DOHH2 (cell line): ENCODE measurements around the gene CUBN.

Experiments used
- H3F3A ChIP-seq: fragments of 200-600 bp; sonication (generic), shearing (Covaris generic); 2 replicates; pipeline ENCODE4 v1.6.0; 2016; ENCODE audit warnings: antibody characterized with exemption, mild to moderate bottlenecking; ENCODE audit not compliant: control insufficient read depth, insufficient read depth
- H3K27ac ChIP-seq: fragments of 200-600 bp; sonication (generic); 2 replicates; pipeline ENCODE4 v1.5.1; 2014; ENCODE audit warnings: low read depth, mild to moderate bottlenecking, low read length, moderate library complexity
- H3K27me3 ChIP-seq: fragments of 200-600 bp; sonication (generic); 2 replicates; pipeline ENCODE4 v1.6.1; 2014; ENCODE audit warnings: mild to moderate bottlenecking, low read length, mixed read lengths; ENCODE audit not compliant: control insufficient read depth
- H3K36me3 ChIP-seq: fragments of 200-600 bp; sonication (generic); 2 replicates; pipeline ENCODE4 v1.6.1; 2014; ENCODE audit warnings: mild to moderate bottlenecking, low read length, moderate library complexity, mixed read lengths; ENCODE audit not compliant: control insufficient read depth
- H3K4me1 ChIP-seq: fragments of 200-600 bp; sonication (generic); 2 replicates; pipeline ENCODE4 v1.6.1; 2014; ENCODE audit warnings: mild to moderate bottlenecking, low read length, mixed read lengths; ENCODE audit not compliant: control insufficient read depth
- H3K4me2 ChIP-seq: fragments of 200-600 bp; sonication (generic); 2 replicates; pipeline ENCODE4 v1.6.0; 2014; ENCODE audit warnings: mild to moderate bottlenecking, low read length, moderate library complexity
- H3K4me3 ChIP-seq: fragments of 200-600 bp; sonication (generic); 2 replicates; pipeline ENCODE4 v1.5.1; 2014; ENCODE audit warnings: mild to moderate bottlenecking, low read length, mixed read lengths
- H3K79me2 ChIP-seq: fragments of 200-600 bp; sonication (generic); 2 replicates; pipeline ENCODE4 v1.6.1; 2014; ENCODE audit warnings: mild to moderate bottlenecking, low read length, mixed read lengths; ENCODE audit not compliant: control insufficient read depth
- H3K9me2 ChIP-seq: fragments of 200-600 bp; sonication (generic); replicated peaks from 2 replicates; pipeline ENCODE4 v1.6.1; 2014; ENCODE audit warnings: mild to moderate bottlenecking, low read length, mixed read lengths; ENCODE audit not compliant: control insufficient read depth
- H3K9me3 ChIP-seq: fragments of 200-600 bp; sonication (generic); 2 replicates; pipeline ENCODE4 v1.6.1; 2014; ENCODE audit warnings: antibody characterized with exemption, low read length, mixed read lengths; ENCODE audit not compliant: control insufficient read depth, insufficient read depth
- H4K20me1 ChIP-seq: fragments of 200-600 bp; sonication (generic); 2 replicates; pipeline ENCODE4 v1.6.0; 2014; ENCODE audit warnings: low read depth, mild to moderate bottlenecking, antibody characterized with exemption, low read length, moderate library complexity; ENCODE audit not compliant: control insufficient read depth, insufficient read depth
- CTCF ChIP-seq: fragments of 200-600 bp; sonication (generic); IDR thresholded peaks from one replicate; pipeline ENCODE4 v1.5.1; 2014; ENCODE audit warnings: antibody characterized with exemption, mild to moderate bottlenecking, low read depth, low read length; ENCODE audit not compliant: poor library complexity, severe bottlenecking
- EZH2phosphoT487 ChIP-seq: fragments of 200-600 bp; sonication (generic); IDR thresholded peaks from 2 replicates; pipeline ENCODE4 v1.6.1; 2017; ENCODE audit warnings: borderline replicate concordance, mild to moderate bottlenecking, antibody characterized with exemption, low read length, moderate library complexity, mixed read lengths

Gene CUBN

DNA sequence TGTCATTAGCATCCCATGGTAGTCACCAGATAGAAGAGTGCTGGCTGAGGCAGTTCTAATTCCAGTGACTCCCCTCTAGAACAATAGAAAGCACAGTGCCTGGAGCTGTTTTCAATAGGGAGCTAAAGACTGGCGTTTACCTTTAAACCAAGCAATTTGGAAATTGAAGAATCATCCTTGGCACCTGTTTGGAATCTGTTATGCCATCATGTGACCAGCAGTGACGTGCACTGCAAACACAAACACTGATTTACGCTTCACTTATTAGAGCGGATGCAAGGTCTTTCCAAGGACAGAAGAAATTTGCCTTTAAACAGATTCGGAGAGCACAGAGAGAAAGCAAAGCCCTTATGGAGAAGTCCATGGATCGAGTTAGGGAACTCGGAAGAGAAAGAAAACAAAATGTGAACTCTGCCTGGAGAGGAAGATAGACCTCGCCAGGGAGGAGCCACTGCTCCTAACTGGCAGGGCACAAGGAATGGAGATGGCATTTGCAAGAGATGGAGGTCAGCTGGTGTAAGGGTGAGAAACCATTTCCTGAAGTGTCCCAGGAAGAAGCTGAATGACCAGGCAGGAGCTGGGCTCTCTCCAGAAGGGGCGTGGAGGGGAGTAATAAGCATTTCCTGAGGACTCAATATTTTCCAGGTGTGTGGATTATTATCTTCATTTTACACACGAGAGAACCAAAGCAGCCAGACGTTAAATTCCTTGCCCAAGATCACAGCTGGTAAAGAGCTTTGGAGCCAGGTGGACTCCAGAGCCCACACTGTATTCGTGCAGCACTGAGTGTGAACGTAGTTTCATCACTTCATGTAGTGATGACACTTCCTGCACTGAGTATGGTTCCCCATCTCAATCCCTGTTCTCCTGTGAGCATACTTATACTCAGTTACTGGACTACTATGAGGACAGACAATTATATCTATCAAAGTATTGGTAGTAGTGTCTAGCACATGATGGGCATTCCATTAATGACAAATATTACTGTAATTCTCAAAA is 97.7 kb downstream of the CUBN start:
- no peak overlapping the region for H3K4me2 ChIP-seq
- H3K9me3 ChIP-seq, result no peaks in the 10 kb centered on the region
- no peaks in the 10 kb centered on the region for H3K36me3 ChIP-seq
- H3K27me3 ChIP-seq, result no peaks in the 10 kb centered on the region
- no peak for TF ChIP-seq CTCF
- no peak for TF ChIP-seq EZH2phosphoT487
- H3K4me1 ChIP-seq, result no peaks in the 10 kb centered on the region
- H3K79me2 ChIP-seq, result no peaks in the 10 kb centered on the region
- H3F3A ChIP-seq, result no peaks in the 10 kb centered on the region
- no peak overlapping the region for H3K4me3 ChIP-seq
- no peaks in the 10 kb centered on the region for H3K9me2 ChIP-seq
- H4K20me1 ChIP-seq, result no peaks in the 10 kb centered on the region
- no peak overlapping the region for H3K27ac ChIP-seq

DNA sequence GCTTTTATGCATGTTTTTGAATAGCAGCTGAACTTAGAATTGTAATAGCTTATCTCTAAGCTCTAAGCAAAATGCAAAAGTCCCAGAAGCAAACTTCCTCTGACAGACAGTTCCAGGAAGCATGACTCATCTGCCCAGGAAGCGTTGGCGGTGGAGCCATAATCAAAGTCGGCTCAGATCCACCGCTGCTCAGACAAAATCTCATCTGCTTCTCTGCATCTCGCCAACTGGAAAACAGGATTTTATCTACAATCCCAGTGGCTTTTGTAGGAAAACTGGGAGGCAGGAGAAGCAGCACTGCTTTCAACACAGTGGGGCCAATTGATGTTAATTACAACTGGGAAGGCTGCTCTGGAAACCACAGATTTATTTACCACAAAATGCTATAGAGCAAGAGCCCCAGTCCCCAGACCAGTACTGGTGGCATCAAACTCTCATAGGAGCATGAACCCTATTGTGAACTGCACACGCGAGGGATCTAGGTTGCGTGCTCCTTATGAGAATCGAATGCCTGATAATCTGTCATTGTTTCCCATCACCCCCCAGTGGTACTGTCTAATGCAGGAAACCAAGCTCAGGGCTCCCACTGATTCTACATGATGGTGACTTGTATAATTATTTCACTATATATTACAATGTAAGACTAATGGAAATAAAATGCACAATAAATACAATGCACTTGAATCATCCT is 99.9 kb downstream of the CUBN start:
- no peak overlapping the region for H3K4me2 ChIP-seq
- H3K27ac ChIP-seq, result no peak overlapping the region
- no peaks in the 10 kb centered on the region for H3K27me3 ChIP-seq
- no peak overlapping the region for H3K4me3 ChIP-seq
- no peaks in the 10 kb centered on the region for H3K4me1 ChIP-seq
- no peaks in the 10 kb centered on the region for H3F3A ChIP-seq
- no peak for TF ChIP-seq EZH2phosphoT487
- no peak for TF ChIP-seq CTCF
- no peaks in the 10 kb centered on the region for H4K20me1 ChIP-seq
- H3K9me2 ChIP-seq, result no peaks in the 10 kb centered on the region
- H3K79me2 ChIP-seq, result no peaks in the 10 kb centered on the region
- H3K9me3 ChIP-seq, result no peaks in the 10 kb centered on the region
- no peaks in the 10 kb centered on the region for H3K36me3 ChIP-seq

- Histone ChIP-seq H3K27me3 (no peaks in the 10 kb centered on the region), H3K9me3 (no peaks in the 10 kb centered on the region), H3K9me2 (no peaks in the 10 kb centered on the region), H3K79me2 (no peaks in the 10 kb centered on the region), H3K27ac (no peak overlapping the region), H4K20me1 (no peaks in the 10 kb centered on the region), H3F3A (no peaks in the 10 kb centered on the region), H3K4me3 (no peak overlapping the region), H3K4me1 (no peaks in the 10 kb centered on the region), H3K36me3 (no peaks in the 10 kb centered on the region), H3K4me2 (no peak overlapping the region)
- TF ChIP-seq EZH2phosphoT487 (no peak), CTCF (no peak)
Measured at GRCh38 chr10:17029239-17029580, 100.4 kb downstream of the CUBN start.
